GM18508 (cell line): ENCODE measurements around the gene CDH24.
A peak's percentile ranks its signal among the peaks of the same experiment; 100 is the strongest.

Source experiments
- ATAC-seq: cut with Tn5 transposase; IDR thresholded peaks from one replicate; pipeline ENCODE4 v1.9.1; 2021; ENCODE audit warnings: moderate number of reproducible peaks; ENCODE audit not compliant: insufficient read depth, unreplicated experiment

CDH24 gene

DNA sequence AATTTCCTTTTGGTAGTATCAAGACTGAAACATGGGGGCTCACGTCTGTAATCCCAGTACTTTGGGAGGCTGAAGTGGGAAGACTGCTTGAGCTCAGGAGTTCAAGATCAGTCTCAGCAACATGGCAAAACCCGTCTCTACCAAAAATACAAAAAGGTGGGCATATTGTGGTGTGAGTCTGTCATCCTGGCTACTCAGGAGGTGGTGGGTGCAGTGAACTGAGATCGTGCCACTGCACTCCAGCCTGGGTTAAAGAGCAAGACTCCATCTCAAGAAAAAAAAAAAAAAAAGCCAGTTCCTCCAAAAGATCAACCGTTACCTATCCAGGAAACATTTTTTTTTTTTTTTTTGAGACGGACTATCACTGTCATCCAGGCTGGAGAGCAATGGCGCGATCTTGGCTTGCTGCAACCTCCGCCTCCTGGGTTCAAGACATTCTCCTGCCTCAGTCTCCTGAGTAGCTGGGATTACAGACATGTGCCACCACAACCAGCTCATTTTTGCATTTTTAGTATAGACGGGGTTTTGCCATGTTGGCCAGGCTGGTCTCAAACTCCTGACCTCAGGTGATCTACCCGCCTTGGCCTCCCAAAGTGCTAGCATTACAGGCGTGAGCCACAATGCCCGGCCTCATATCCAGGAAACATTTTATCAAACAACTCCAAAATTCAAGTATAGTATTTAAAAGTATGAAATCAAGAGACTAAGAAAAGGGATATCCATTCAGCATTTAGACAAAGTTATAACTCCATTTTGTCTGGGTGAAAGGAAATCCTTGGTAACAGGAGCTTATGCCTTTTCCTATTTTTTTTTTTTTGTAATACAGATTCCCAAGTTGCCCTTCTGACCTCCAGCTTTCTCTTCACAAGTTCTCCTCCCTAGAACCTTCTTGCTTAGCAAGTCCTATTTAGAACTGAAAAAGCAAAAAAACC lies 34.2 kb upstream of the CDH24 start:
- ATAC-seq: no peak

- no peak for ATAC-seq
These were observed 32.9 kb upstream of the CDH24 start for GRCh38 chr14:23090254-23090636.

GRCh38 chr14:23089498-23090253 lies 32.4 kb upstream of the CDH24 start:
- ATAC-seq: no peak

DNA sequence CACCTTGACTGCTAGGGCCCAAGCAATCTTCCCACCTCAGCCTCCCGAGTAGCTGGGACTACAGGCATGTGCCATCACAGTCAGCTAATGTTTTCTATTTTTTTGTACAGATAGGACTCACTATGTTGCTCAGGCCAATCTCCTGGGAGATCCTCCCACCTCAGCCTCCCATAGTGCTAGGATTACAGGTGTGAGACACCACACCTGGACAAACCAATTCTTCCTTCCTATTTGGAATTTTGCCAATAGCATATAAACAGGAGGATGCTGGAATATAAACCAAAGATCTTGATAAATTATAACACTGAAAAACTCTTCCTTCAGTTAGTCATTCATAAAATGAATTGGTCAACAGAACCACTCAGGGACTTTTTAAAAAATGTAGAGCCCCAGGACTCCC lies 29.2 kb upstream of the CDH24 start:
- ATAC-seq: no peak

DNA sequence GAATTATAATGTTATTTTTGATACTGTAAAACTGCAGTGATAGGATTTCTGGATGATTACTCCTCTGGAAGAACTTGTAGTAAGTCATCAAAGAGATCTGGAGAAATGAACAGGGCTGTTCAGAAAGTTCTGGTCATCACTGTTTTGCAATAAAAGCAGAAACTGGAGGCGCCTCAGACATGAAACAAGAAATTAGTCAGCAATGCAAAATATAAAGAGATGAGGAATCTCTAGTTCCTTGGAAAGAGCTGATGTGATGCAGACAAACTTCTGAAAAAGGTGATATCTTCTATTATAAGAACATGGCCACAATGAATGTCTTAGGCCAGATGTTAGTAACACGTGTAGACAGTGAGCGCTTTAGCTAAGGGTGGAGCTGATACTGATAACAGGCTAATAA lies 28.1 kb upstream of the CDH24 start:
- no peak for ATAC-seq

GRCh38 chr14:23080474-23080873 lies 23.2 kb upstream of the CDH24 start:
- ATAC-seq: no peak

DNA sequence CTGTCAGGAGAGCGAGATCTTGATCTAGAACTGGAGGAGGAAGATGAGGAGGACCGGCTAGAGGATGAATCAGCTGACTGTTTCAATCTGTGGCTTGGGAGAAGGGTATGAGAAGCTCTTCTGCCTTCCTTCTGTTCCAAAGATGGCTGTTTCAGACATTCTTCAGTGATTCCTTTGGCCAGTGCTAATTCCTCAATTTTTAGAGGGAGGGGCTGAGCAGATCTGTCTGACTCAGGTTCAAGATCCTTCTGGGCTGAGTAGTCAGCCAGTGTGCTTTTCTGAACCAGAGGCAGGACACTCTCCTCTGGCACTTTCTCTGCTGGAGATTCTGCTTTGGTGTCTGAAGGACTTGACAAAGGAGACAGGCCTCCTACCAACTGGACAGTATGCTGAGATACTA lies 22.4 kb upstream of the CDH24 start:
- ATAC-seq: no peak

DNA sequence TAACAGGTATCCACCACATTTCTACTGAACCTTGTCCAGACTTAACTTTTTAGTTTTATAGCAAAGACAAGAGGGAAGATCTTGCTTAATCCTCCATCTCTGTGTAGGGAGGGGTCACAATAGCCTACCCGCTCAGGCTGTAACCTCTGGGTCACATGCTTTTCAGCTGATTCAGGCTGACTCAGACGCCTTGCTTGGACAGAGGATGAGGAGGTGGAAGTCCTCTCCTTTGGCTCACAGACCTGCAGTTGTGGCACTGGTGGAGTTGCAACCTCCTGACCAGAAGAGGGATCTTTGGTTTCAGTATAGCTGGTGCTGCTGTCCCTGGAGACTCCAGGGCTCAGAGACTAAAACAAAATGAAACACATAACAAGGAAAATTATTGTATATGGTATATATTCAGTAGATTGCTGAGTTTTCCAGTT lies 21.4 kb upstream of the CDH24 start:
- ATAC-seq: no peak

GRCh38 chr14:23077962-23078361 lies 20.6 kb upstream of the CDH24 start:
- ATAC-seq: no peak

DNA sequence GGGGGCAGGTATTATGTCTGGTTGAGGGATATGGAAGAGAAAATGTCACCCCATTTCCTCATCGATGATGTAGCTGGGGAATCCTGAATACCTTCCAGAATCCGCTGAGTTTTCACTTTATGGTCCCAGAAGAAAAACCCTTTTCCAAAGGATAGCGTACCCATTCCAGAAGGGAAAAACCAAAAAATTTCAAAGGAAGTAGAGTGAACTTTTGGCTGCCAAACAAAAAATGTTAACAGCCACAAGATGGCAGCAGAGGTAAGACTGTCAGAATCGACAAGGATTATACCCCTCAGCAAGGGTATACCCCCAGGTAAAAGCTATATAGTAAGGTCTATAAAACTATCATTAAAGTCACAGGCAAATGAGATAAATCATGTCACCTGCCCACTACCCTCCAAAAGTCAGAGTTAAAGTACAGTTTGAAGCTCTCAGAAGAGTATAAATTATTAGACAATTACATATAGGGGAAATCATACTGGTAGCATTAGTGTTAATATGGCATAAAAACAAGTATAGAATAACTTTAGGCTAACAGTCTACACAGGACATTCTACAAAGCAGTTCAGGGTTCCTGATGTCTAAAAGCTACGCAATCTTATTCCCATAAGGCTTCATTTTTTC lies 19.6 kb upstream of the CDH24 start:
- ATAC-seq: no peak

- no peak for ATAC-seq
These were observed 17.6 kb upstream of the CDH24 start for GRCh38 chr14:23074906-23075305.

- ATAC-seq: no peak
These were observed 14.7 kb upstream of the CDH24 start for GRCh38 chr14:23071921-23072539.

GRCh38 chr14:23071244-23071920 lies 14.1 kb upstream of the CDH24 start:
- ATAC-seq: peak; percentile 50

GRCh38 chr14:23070262-23071129 lies 13.2 kb upstream of the CDH24 start:
- ATAC-seq: no peak

- no peak for ATAC-seq
These were observed 12.1 kb upstream of the CDH24 start for GRCh38 chr14:23069413-23069806.

- peak; percentile 75 for ATAC-seq
These were observed 11.6 kb upstream of the CDH24 start for GRCh38 chr14:23068789-23069412.

DNA sequence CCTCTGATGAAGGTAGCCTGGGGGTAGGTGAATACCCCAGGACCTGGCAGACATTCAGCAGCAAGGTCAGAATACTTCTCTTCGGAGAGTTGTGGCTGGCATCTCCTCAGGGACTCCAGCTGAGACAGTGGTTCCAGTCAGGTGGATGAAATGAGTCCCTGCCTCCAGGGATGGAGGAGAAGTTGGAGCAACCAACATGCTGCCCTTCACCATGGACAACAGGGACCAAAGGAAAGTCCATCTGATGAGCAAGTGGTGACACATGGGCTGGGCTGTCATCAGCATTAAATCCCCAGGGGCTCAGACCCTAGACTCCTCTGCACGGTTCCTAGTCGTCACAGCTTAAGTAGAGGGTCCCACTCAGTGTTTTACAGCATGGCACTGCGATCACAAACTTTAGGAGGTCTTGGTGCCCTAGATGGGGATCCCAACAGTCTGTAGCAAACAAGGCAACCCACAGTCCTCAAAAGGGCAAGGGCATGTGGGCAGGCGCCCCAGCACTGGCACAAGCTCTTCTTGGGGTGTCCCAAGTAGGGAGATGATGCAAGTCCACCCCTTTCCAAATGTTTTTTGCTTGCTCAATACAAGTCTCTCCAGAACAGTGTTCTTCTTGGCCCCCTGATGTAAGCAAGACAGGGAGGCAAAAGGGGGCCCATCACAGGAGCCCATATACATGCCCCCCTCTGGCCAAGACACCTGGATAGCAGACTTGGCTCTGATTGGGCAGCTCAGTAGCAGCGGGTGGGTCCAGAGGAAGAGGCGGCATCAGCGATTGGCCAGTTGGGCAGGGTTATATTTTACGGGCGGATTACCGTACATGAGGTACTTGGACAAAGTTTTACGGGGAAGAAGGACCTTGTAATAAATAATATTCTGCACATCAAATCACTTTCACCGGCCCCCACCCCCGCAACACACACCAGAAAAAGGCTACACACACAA lies 10.8 kb upstream of the CDH24 start:
- no peak for ATAC-seq
